ENCODE results near the gene PRDM16. TPM values are rescaled to one million over a fixed set of nuclear protein-coding genes. Genes with fewer than 3 reads are reported as not detected.

The PRDM16 gene
- total RNA-seq, 1 donor from 2014 or later = 0.43 TPM

DNA sequence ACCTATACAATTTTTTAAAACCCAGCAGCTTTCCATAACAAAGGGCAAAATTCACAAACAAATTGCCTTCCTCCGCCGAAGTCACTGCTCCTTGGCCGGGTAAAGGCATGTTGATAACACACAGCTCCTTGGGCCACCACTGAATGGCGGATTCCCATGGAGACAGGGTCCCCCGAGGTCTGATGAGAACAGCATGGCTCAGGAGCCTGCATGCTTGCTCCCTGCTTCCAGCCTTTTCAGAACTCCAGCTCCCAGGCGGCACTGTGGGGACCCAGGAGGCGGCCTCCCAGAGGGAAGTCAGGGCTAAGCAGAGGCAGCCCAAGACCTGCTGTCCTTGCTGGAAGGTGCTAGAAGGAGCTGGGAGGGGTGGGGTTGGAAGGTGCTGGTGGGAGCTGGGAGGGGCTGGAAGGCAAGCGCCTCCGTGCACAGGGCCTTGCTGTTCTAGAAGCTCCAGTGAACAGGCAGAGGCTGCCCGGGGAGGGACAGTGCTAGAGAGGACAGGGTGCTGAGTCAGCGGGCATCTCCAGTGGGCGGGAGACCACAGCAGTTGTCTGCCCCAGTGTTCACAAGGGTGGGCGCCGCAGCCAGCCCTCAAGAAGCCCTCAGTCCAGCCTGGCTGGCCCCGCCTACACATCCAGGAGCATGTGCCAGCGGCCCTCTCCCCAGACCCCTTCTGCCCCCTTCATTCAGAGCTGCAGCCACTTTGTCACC lies 35.1 kb downstream of the PRDM16 start:
- no peaks in the 10 kb centered on the region for H3K36me3 Mint-ChIP-seq (ENCODE audit: low read depth, unreplicated experiment)
- peaks cover 39% of the 10 kb centered on the region for H3K27me3 Mint-ChIP-seq (ENCODE audit: low read depth, unreplicated experiment)
- Histone ChIP-seq H3K27me3 (ENCODE audit: insufficient read depth, low read length) (no peaks in the 10 kb centered on the region), H4K20me1 (ENCODE audit: insufficient read depth, low read length) (peaks cover 78% of the 10 kb centered on the region), H3K36me3 (ENCODE audit: insufficient read depth, low read length) (no peaks in the 10 kb centered on the region), H2AFZ (ENCODE audit: low read depth, low read length) (no peak overlapping the region), H3K9me3 (ENCODE audit: insufficient read depth, low read depth, low read length) (no peaks in the 10 kb centered on the region), H3K9ac (ENCODE audit: low read length) (no peak overlapping the region), H3K4me1 (ENCODE audit: insufficient read depth, low read length) (peaks cover 10% of the 10 kb centered on the region), H3K4me2 (ENCODE audit: low read length) (no peak overlapping the region), H3K4me3 (ENCODE audit: insufficient read depth, low read depth, low read length) (no peak overlapping the region), H3K27ac (ENCODE audit: low read depth, low read length) (no peak overlapping the region), H3K79me2 (ENCODE audit: insufficient read depth, low read length) (peaks cover 26% of the 10 kb centered on the region)
- no peak overlapping the region for H3K4me3 Mint-ChIP-seq (ENCODE audit: unreplicated experiment)
- H3K4me1 Mint-ChIP-seq (ENCODE audit: low read depth, unreplicated experiment) = no peaks in the 10 kb centered on the region
- FAIRE-seq (no peak), DNase-seq (ENCODE audit: low read depth) (peak; percentile 18)
- no peak for TF ChIP-seq EZH2 (IDR thresholded peaks at IDR 0.05; ENCODE audit: insufficient read depth, low read length)
- TF ChIP-seq, protein P1, sequence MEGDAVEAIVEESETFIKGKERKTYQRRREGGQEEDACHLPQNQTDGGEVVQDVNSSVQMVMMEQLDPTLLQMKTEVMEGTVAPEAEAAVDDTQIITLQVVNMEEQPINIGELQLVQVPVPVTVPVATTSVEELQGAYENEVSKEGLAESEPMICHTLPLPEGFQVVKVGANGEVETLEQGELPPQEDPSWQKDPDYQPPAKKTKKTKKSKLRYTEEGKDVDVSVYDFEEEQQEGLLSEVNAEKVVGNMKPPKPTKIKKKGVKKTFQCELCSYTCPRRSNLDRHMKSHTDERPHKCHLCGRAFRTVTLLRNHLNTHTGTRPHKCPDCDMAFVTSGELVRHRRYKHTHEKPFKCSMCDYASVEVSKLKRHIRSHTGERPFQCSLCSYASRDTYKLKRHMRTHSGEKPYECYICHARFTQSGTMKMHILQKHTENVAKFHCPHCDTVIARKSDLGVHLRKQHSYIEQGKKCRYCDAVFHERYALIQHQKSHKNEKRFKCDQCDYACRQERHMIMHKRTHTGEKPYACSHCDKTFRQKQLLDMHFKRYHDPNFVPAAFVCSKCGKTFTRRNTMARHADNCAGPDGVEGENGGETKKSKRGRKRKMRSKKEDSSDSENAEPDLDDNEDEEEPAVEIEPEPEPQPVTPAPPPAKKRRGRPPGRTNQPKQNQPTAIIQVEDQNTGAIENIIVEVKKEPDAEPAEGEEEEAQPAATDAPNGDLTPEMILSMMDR (IDR thresholded peaks at IDR 0.05; ENCODE audit: insufficient read depth, low read depth, low read length) = no peak
- H3K27ac Mint-ChIP-seq (ENCODE audit: unreplicated experiment) = no peak overlapping the region
- peaks cover 4% of the 10 kb centered on the region for H3K9me3 Mint-ChIP-seq (ENCODE audit: unreplicated experiment)

DNA sequence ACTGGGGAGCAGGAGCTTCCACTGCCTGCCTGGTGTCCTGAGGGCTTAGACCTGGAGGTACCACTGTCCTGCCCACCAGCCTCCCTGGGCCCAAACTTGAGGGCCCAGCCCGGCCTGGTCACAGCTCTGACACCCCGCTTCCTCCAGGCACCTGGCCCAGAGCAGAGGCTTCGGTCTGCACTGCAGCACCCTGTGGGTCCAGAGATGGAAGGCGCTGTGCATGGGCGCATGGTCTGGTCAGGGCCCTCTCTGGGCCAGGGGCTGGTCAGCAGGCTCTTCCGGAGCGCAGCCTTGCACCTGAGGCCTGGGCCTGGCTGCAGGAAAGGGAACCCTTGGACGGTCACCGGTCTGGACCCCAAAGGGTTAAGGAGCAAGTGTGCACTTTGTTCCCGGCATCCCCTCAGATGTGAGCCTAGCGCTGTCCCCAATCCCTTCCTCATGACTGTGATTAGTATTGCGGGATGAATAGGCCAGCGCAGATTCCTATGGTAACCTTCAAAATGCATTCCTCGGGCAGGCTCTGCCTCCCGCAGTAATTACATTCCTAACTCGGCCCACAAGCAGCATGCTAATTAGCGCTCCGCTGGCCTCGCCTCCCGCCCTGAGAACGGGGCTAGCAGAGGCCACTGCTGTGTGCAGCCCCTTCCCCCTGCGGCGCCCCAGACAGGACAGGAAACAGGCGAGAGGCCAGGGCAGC lies 36.3 kb downstream of the PRDM16 start:
- no peaks in the 10 kb centered on the region for H3K9me3 ChIP-seq (ENCODE audit: insufficient read depth, low read depth, low read length)
- H3K27me3 Mint-ChIP-seq (ENCODE audit: low read depth, unreplicated experiment) = peaks cover 42% of the 10 kb centered on the region
- H3K4me3 ChIP-seq (ENCODE audit: insufficient read depth, low read depth, low read length) = no peak overlapping the region
- peaks cover 4% of the 10 kb centered on the region for H3K9me3 Mint-ChIP-seq (ENCODE audit: unreplicated experiment)
- H3K27me3 ChIP-seq (ENCODE audit: insufficient read depth, low read length) = no peaks in the 10 kb centered on the region
- H3K9ac ChIP-seq (ENCODE audit: low read length) = no peak overlapping the region
- peak; percentile 68 for DNase-seq (ENCODE audit: low read depth)
- H3K4me1 ChIP-seq (ENCODE audit: insufficient read depth, low read length) = peaks cover 10% of the 10 kb centered on the region
- FAIRE-seq = no peak
- no peaks in the 10 kb centered on the region for H3K36me3 ChIP-seq (ENCODE audit: insufficient read depth, low read length)
- no peak overlapping the region for H3K27ac ChIP-seq (ENCODE audit: low read depth, low read length)
- no peak overlapping the region for H3K27ac Mint-ChIP-seq (ENCODE audit: unreplicated experiment)
- H3K36me3 Mint-ChIP-seq (ENCODE audit: low read depth, unreplicated experiment) = no peaks in the 10 kb centered on the region
- no peak overlapping the region for H3K4me3 Mint-ChIP-seq (ENCODE audit: unreplicated experiment)
- peaks cover 26% of the 10 kb centered on the region for H3K79me2 ChIP-seq (ENCODE audit: insufficient read depth, low read length)
- H3K4me2 ChIP-seq (ENCODE audit: low read length) = peak overlapping the region; percentile 33
- TF ChIP-seq, protein P1 (IDR thresholded peaks at IDR 0.05; ENCODE audit: insufficient read depth, low read depth, low read length) = no peak
- TF ChIP-seq EZH2 (IDR thresholded peaks at IDR 0.05; ENCODE audit: insufficient read depth, low read length) = no peak
- H4K20me1 ChIP-seq (ENCODE audit: insufficient read depth, low read length) = peaks cover 75% of the 10 kb centered on the region
- H2AFZ ChIP-seq (ENCODE audit: low read depth, low read length) = no peak overlapping the region
- no peaks in the 10 kb centered on the region for H3K4me1 Mint-ChIP-seq (ENCODE audit: low read depth, unreplicated experiment)

DNA sequence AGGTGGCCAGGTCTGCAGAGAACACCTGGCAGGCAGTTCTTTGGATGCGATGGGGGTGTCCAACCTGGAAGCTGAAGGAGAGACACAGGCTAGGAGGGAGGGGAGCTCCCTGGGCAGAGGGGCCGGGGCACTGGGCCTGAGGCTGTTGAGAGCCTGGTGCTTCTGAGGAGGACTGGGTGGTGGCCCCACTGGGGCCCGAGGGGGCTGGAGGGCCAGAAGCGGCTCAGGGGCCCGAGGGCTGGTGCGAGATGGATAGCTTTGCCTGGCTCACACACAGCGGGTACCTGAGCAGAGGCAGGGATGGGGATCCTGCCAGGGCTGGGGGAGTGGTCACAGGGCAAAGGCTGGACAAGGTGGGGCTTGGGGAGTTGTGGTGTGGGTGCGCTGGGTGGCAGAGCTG lies 37.2 kb downstream of the PRDM16 start:
- no peak overlapping the region for H3K27ac ChIP-seq (ENCODE audit: low read depth, low read length)
- no peak overlapping the region for H3K4me2 ChIP-seq (ENCODE audit: low read length)
- peaks cover 28% of the 10 kb centered on the region for H3K79me2 ChIP-seq (ENCODE audit: insufficient read depth, low read length)
- H3K27me3 ChIP-seq (ENCODE audit: insufficient read depth, low read length) = no peaks in the 10 kb centered on the region
- no peak overlapping the region for H3K27ac Mint-ChIP-seq (ENCODE audit: unreplicated experiment)
- TF ChIP-seq EZH2 (IDR thresholded peaks at IDR 0.05; ENCODE audit: insufficient read depth, low read length) = no peak
- TF ChIP-seq, protein P1 (IDR thresholded peaks at IDR 0.05; ENCODE audit: insufficient read depth, low read depth, low read length) = no peak
- no peak overlapping the region for H3K9ac ChIP-seq (ENCODE audit: low read length)
- peaks cover 4% of the 10 kb centered on the region for H3K9me3 Mint-ChIP-seq (ENCODE audit: unreplicated experiment)
- H3K4me1 Mint-ChIP-seq (ENCODE audit: low read depth, unreplicated experiment) = no peaks in the 10 kb centered on the region
- H3K4me1 ChIP-seq (ENCODE audit: insufficient read depth, low read length) = peaks cover 10% of the 10 kb centered on the region
- no peaks in the 10 kb centered on the region for H3K36me3 ChIP-seq (ENCODE audit: insufficient read depth, low read length)
- no peaks in the 10 kb centered on the region for H3K36me3 Mint-ChIP-seq (ENCODE audit: low read depth, unreplicated experiment)
- DNase-seq (ENCODE audit: low read depth) = no peak
- peaks cover 44% of the 10 kb centered on the region for H3K27me3 Mint-ChIP-seq (ENCODE audit: low read depth, unreplicated experiment)
- no peaks in the 10 kb centered on the region for H3K9me3 ChIP-seq (ENCODE audit: insufficient read depth, low read depth, low read length)
- H2AFZ ChIP-seq (ENCODE audit: low read depth, low read length) = no peak overlapping the region
- no peak overlapping the region for H3K4me3 ChIP-seq (ENCODE audit: insufficient read depth, low read depth, low read length)
- peaks cover 73% of the 10 kb centered on the region for H4K20me1 ChIP-seq (ENCODE audit: insufficient read depth, low read length)
- H3K4me3 Mint-ChIP-seq (ENCODE audit: unreplicated experiment) = no peak overlapping the region
- FAIRE-seq = no peak

All from astrocyte (in vitro differentiated cells and primary cell).